ENCODE results near the gene RNU6-1. TPM values are rescaled to one million over a fixed set of nuclear protein-coding genes. Genes with fewer than 3 reads are reported as not detected.

RNU6-1 gene
- polyA plus RNA-seq, 2 of the 4 experiments (the other 2 are of a cell fraction), result not detected

GRCh38 chr15:67841513-67841762 lies 1.6 kb upstream of the RNU6-1 start:
- Histone ChIP-seq H3K4me2 (peak overlapping the region; percentile 93), H3K9me3 (no peaks in the 10 kb centered on the region), H3K4me1 (peaks cover 13% of the 10 kb centered on the region), H3K27ac (peak overlapping the region; percentile 87 to 92; a peak in 4 of 6 replicates), H3K4me3 (peak overlapping the region; percentile 69; the same call in 2 of the 3 replicates)
- TF ChIP-seq NPAS2 (CRISPR knock-in tag; IDR thresholded peaks at IDR 0.05; ENCODE audit: borderline replicate concordance), result no peak
- TF ChIP-seq POLR2A (IDR thresholded peaks at IDR 0.05; ENCODE audit: low read length), result no peak
- no peak for TF ChIP-seq CHD4 (IDR thresholded peaks at IDR 0.05; ENCODE audit: borderline replicate concordance)
- TF ChIP-seq HES2 (IDR thresholded peaks at IDR 0.05), result no peak
- no peak for TF ChIP-seq POLR2AphosphoS2 (conservative IDR thresholded peaks at IDR 0.05; ENCODE audit: low read length)
- TF ChIP-seq RFX5 (IDR thresholded peaks at IDR 0.05), result no peak
- TF ChIP-seq JUN (IDR thresholded peaks at IDR 0.05), result no peak
- no peak for TF ChIP-seq CBX2 (IDR thresholded peaks at IDR 0.05; ENCODE audit: borderline replicate concordance, low read depth)
- POLR2A ChIA-PET, result interaction anchor here (0.6 to 1.1 kb wide), 4 partner anchors 213 to 431 kb away, joined by 3 to 7 read pairs (median 4); partner anchors contain the start of gene PIAS1
- ATAC-seq (no peak), DNase-seq (ENCODE audit: low read depth in 1 of 2, low spot score in 1 of 2) (no peak), FAIRE-seq (no peak)
- CTCF ChIA-PET, result interaction anchor here (0.8 to 2.4 kb wide), 6 partner anchors 15 to 313 kb away, joined by 3 to 12 read pairs (median 3); no protein-coding TSS in a partner anchor
- 78% methylated on average over 4 of the region's 4 CpGs for WGBS (ENCODE audit: missing lambda C conversion rate)

GRCh38 chr15:67840749-67841512 lies 1.1 kb upstream of the RNU6-1 start:
- DNase-seq (ENCODE audit: low read depth in 1 of 2, low spot score in 1 of 2), result peak; percentile 52 to 86
- ChIA-PET POLR2A (interaction anchor here (0.6 to 1.1 kb wide), 4 partner anchors 214 to 430 kb away, joined by 3 to 7 read pairs (median 4); partner anchors contain the start of gene PIAS1), CTCF (interaction anchor here (0.8 to 2.4 kb wide), 6 partner anchors 16 to 314 kb away, joined by 3 to 12 read pairs (median 3); no protein-coding TSS in a partner anchor)
- peaks cover 13% of the 10 kb centered on the region for H3K4me1 ChIP-seq
- H3K27ac ChIP-seq, result peak overlapping the region; percentile 87 to 92
- 24% methylated on average over 17 of the region's 17 CpGs for WGBS (ENCODE audit: missing lambda C conversion rate)
- peak in 1 of 2 experiments; percentile 63; a peak in 5 of 6 replicates for ATAC-seq
- no peak for FAIRE-seq
- no peaks in the 10 kb centered on the region for H3K9me3 ChIP-seq
- H3K4me3 ChIP-seq, result peak overlapping the region; percentile 69
- TF ChIP-seq TP53 (CRISPR knock-in tag; IDR thresholded peaks at IDR 0.05) (no peak), FOSB (CRISPR knock-in tag; IDR thresholded peaks at IDR 0.05) (no peak), POLR2AphosphoS2 (conservative IDR thresholded peaks at IDR 0.05; ENCODE audit: low read length) (no peak), RAD21 (conservative IDR thresholded peaks at IDR 0.05 in 1 of 2, IDR thresholded peaks at IDR 0.05 in 1 of 2) (peak in 1 of 2 experiments; percentile 4; a peak in 1 of 5 replicates), MYC (IDR thresholded peaks at IDR 0.05; ENCODE audit: borderline replicate concordance, low read length) (no peak), NPAS2 (CRISPR knock-in tag; IDR thresholded peaks at IDR 0.05; ENCODE audit: borderline replicate concordance) (no peak), ATOH8 (CRISPR knock-in tag; IDR thresholded peaks at IDR 0.05; ENCODE audit: low read depth) (no peak), HEYL (CRISPR knock-in tag; IDR thresholded peaks at IDR 0.05) (no peak), MAX (IDR thresholded peaks at IDR 0.05) (no peak), ESRRA (IDR thresholded peaks at IDR 0.05; ENCODE audit: borderline replicate concordance, low read length) (no peak), GATA3 (IDR thresholded peaks at IDR 0.05; ENCODE audit: borderline replicate concordance) (0 out of 2 replicates have a peak, but pooled peaks have one; percentile 13)
- peak overlapping the region; percentile 93 for H3K4me2 ChIP-seq

- peak overlapping the region; percentile 87 to 92 for H3K27ac ChIP-seq
- no peak for FAIRE-seq
- 6% methylated on average over 12 of the region's 12 CpGs for WGBS (ENCODE audit: missing lambda C conversion rate)
- POLR2A ChIA-PET, result interaction anchor here (1.0 kb wide), 1 partner anchor 336 kb away, joined by 3 read pairs; no protein-coding TSS in a partner anchor
- peak; percentile 62 to 68 for ATAC-seq
- CTCF ChIA-PET, result interaction anchor here (1.0 to 5.3 kb wide), 2 partner anchors 381 to 893 kb away, joined by 3 to 67 read pairs; no protein-coding TSS in a partner anchor
- H3K4me1 ChIP-seq, result peaks cover 17% of the 10 kb centered on the region
- TF ChIP-seq MYC (IDR thresholded peaks at IDR 0.05; ENCODE audit: borderline replicate concordance, low read length) (no peak), HOXA7 (CRISPR knock-in tag; IDR thresholded peaks at IDR 0.05) (no peak), TP53 (CRISPR knock-in tag; IDR thresholded peaks at IDR 0.05) (no peak), RAD21 (conservative IDR thresholded peaks at IDR 0.05 in 1 of 2, IDR thresholded peaks at IDR 0.05 in 1 of 2) (0 out of 5 replicates have a peak, but pooled peaks of 1 of the 2 experiments have one; percentile 7), NPAS2 (CRISPR knock-in tag; IDR thresholded peaks at IDR 0.05; ENCODE audit: borderline replicate concordance) (no peak), EHMT2 (IDR thresholded peaks at IDR 0.05; ENCODE audit: low read depth) (no peak), GATA3 (IDR thresholded peaks at IDR 0.05; ENCODE audit: borderline replicate concordance) (no peak), BHLHE40 (IDR thresholded peaks at IDR 0.05; ENCODE audit: low read depth, low read length) (no peak), KDM5A (IDR thresholded peaks at IDR 0.05) (no peak), PHF8 (IDR thresholded peaks at IDR 0.05; ENCODE audit: borderline replicate concordance, low read depth) (peak; percentile 26; the same call in 1 of the 2 replicates), SMC3 (IDR thresholded peaks at IDR 0.05) (no peak; the same call in 2 of the 3 replicates), FOSL2 (IDR thresholded peaks at IDR 0.05) (no peak), FOSL2 (CRISPR knock-in tag; IDR thresholded peaks at IDR 0.05) (0 out of 2 replicates have a peak, but pooled peaks have one; percentile 21), ZC3H11A (IDR thresholded peaks at IDR 0.05) (no peak), POLR2AphosphoS2 (conservative IDR thresholded peaks at IDR 0.05; ENCODE audit: low read length) (no peak)
- DNase-seq (ENCODE audit: low read depth in 1 of 2, low spot score in 1 of 2), result peak; percentile 76 to 94
- H3K9me3 ChIP-seq, result no peaks in the 10 kb centered on the region
- H3K4me2 ChIP-seq, result peak overlapping the region; percentile 93
- H3K4me3 ChIP-seq, result peak overlapping the region; percentile 69
Measured at GRCh38 chr15:67839499-67839928, 331 bp downstream of the RNU6-1 start.
